AG09319 (cell line): ENCODE results near the gene CCR7.
"Not testable (repeated sequence)": the region's sequence is repeated elsewhere in the genome, so short reads cannot be mapped to it uniquely, and the experiment has no call there.

ENCODE experiments used
- DNase-seq: peaks from one replicate; pipeline ENCODE4 v3.0.0-alpha.2; 2010; ENCODE audit warnings: low read depth; ENCODE audit errors: extremely low read depth
- TF ChIP-seq, protein P1 (sequence below): IDR thresholded peaks from 2 replicates; pipeline ENCODE4 v1.5.1; 2011; ENCODE audit warnings: low read depth, mild to moderate bottlenecking, inconsistent platforms, low read length, moderate library complexity

The CCR7 gene

DNA sequence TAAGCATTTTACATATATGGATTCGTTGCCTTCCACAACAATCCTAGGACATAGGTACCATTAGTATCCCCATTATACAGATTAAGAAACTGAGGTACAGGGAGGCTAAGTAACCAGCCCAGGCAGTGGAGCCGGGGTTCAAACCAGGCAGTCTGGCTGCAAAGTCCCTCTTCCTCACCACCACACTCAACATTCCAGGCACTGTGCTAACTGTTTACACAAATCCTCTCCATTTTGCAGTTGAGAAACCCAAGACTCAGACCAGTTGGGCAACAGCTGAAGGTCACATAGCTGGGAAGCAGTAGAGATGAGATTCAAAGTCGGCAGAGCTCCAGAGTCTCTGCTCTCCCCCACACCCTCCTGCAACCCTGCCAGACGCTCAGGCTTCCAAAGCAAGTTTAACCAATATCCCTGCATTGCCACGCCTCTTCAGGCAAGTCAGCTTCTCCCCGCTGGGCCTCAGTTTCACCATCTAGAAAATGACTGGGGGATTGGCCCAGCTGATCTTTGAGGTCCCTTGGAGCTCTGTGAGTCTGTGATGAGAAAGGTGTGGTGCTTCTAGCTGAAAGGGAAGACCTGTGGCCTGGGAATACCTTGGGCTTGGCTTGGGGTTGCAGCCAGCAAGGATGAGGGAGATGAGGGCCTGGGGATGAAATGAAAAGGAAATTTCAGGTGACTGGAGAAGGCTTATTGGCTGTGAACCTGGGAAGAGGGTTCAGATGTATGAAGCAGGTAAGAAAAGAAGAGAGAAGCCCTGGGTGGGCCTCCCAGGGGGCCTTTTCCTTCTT is 14.0 kb downstream of the CCR7 start:
- peak; percentile 99 for DNase-seq
- TF ChIP-seq, protein P1, sequence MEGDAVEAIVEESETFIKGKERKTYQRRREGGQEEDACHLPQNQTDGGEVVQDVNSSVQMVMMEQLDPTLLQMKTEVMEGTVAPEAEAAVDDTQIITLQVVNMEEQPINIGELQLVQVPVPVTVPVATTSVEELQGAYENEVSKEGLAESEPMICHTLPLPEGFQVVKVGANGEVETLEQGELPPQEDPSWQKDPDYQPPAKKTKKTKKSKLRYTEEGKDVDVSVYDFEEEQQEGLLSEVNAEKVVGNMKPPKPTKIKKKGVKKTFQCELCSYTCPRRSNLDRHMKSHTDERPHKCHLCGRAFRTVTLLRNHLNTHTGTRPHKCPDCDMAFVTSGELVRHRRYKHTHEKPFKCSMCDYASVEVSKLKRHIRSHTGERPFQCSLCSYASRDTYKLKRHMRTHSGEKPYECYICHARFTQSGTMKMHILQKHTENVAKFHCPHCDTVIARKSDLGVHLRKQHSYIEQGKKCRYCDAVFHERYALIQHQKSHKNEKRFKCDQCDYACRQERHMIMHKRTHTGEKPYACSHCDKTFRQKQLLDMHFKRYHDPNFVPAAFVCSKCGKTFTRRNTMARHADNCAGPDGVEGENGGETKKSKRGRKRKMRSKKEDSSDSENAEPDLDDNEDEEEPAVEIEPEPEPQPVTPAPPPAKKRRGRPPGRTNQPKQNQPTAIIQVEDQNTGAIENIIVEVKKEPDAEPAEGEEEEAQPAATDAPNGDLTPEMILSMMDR = no peak

DNA sequence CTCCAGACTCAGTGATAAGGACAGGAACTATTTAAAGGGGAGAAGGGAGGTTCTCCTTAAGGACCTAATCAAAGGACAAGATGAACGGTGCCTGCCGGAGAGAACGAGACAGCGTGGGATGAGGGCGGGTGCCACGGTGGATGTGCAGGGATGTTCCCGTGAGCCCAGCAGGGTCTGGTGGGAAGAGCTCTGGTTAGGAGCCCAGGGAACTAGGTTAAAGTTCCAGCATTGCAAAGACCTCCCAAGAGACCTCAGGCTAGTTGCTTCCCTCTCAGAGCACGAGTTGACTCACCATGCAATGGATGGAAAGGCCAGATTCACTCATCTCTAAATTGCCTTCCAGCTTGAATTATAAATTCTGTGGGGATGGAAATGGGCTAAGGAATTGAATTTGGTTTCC is 14.7 kb downstream of the CCR7 start:
- TF ChIP-seq, protein P1 = no peak
- peak; percentile 88 for DNase-seq

DNA sequence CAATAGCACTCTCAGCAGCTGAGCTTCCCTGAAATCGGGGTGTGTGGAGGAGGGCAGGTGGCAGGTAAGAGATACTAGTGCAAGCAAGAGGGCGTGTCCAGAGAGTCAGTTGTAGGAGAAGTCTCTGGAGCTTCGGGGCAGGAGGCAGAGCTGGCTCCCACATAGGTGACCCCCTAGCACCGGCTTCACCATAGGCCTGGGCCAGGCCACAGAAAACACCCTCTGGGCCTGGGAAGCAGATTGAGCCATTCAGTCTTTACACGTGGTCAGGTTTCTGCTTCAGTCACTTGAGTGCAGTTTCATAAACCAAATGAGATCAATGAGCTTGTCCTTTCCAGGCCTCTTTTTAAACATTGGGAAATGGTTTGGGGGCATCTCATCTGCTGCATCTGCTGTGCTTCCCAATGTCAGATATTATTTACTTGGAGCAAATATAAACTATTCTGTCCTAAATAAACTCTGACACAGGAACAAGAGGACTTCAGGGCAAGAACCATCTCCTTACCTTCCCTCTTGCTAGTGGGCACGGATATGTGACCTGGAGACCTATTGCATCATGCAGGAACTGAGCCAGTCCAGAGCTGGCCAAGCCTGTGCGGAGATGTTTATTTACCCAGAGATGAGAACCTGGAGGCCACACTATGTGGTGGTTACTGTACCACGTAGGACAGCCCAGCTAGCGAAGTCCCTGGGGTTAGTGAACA is 16.1 kb downstream of the CCR7 start:
- peak; percentile 93 for DNase-seq

DNA sequence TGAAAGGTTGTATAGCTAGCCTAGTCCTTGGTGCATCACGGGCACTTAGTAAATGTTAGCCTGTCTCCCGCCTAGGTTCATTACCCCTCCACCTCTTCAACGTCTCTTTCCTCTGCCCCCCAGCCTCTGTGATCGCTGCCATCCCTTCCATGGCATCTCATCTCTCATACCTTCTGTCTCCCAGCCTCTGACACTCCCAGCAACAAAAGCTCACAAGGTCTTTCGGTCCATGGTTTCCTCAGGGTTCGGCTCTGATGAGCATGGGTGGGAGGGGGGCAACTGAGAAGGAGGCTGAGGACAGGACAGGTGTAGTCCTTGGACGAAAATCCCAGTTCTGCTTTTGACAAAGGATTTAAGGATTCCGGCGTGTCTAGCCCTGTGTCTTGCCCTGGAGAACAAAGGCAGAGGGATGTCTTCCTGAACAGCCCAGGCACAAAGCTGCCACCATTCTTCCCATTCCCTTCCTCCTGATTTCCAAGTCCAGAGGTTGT is 16.7 kb downstream of the CCR7 start:
- no peak for DNase-seq
- TF ChIP-seq, protein P1 = no peak

More for the DNA sequence above, 16.1 kb downstream of the CCR7 start:
- TF ChIP-seq, protein P1 = no peak

DNA sequence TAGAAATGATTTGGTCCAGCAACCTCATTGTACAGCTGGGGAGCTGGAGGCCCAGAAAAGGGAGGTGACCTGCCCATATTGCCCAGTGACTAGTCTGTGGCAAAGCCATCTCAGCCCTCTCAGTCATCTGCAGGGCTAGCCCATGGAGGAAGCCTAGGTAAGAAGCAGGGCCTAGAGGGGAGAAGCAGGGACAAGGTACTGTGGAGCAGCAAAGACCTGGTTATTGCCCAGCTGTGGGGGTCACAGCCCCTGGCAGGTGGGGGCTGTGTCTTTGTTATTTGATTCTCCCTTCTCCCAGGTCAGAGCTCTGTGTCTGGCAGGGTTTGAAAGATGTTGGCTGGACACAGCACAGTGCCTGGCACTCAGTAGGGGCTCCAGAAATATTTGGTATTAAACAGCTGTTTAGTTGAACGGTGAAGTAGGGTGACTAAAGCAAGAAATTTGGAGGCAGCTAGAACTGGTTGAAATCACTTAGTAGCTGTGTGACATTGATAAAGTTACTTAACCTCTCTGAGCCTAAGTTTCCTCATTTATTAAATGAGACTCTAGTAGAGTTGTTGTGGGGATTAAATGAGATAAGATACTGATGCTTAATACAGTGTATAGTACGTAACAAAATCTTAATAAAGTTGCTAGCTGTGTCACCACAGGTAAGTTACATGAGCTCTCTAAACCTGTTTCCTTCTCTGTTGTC is 17.3 kb downstream of the CCR7 start:
- TF ChIP-seq, protein P1 = no peak
- no peak for DNase-seq

DNA sequence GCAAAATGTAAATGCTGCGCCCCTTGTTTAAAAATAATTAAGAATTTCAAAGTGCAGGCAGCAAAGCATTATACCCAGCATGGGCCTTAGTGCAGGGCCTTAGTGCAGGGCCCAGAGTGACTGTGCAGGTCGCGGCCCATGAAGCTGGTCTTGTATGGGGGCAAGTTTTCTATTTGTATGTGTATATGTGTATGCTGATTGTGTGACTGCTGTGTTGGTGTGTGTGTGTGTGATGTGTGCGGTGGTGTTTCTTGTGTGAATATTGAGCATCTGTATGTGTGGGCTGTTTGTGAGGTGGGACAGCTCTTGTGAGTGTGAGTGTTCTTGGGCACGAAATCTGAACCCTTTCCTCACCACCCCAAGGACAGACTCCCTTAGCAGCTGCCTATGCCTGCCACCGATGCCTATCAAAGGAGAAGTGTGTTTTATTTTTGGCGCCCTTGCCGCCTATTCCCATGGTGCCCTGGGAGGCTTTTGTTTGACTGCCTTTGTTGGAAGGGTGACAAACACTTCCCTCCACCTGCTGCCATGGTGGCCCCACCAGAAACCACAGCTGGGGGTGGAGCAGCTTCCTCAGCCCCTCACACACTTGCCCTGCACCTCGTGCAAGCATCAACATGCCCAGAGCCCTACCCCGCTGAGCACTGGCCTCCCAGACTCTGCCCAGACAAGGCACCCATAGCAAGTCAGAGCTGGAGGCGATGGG is 18.0 kb downstream of the CCR7 start:
- no peak for DNase-seq
- TF ChIP-seq, protein P1 = no peak

DNA sequence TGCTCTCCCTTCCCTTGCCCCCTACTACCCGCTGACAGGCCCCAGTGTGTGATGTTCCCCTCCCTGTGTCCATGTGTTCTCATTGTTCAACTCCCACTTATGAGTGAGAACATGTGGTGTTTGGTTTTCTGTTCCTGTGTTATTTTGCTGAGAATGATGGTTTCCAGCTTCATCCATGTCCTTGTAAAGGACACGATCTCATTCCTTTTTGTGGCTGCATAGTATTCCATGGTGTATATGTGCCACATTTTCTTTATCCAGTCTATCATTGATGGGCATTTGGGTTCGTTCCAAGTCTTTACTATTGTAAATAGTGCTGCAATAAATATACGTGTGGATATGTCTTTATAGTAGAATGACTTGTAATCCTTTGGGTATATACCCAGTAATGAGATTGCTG is 18.8 kb downstream of the CCR7 start:
- not testable (repeated sequence) for DNase-seq
